ENCODE data around the gene C8A.

Gene C8A

GRCh38 chr1:56837244-56837939 is 17.2 kb upstream of the C8A start:
- DNase-seq (ENCODE audit: low spot score): no peak

- DNase-seq (ENCODE audit: low spot score): no peak
Observed at GRCh38 chr1:56838759-56839158, 15.8 kb upstream of the C8A start.

GRCh38 chr1:56843544-56843943 is 11.1 kb upstream of the C8A start:
- no peak for DNase-seq (ENCODE audit: low spot score)

GRCh38 chr1:56844545-56845136 is 10.0 kb upstream of the C8A start:
- no peak for DNase-seq (ENCODE audit: low spot score)

- no peak for DNase-seq (ENCODE audit: low spot score)
Observed at GRCh38 chr1:56845343-56845742, 9.3 kb upstream of the C8A start.

GRCh38 chr1:56849750-56850149 is 4.8 kb upstream of the C8A start:
- no peak for DNase-seq (ENCODE audit: low spot score)

- DNase-seq (ENCODE audit: low spot score): no peak
Observed at GRCh38 chr1:56850411-56850810, 4.2 kb upstream of the C8A start.

- no peak for DNase-seq (ENCODE audit: low spot score)
Observed at GRCh38 chr1:56850922-56851321, 3.7 kb upstream of the C8A start.

- DNase-seq (ENCODE audit: low spot score): no peak
Observed at GRCh38 chr1:56852476-56852875, 2.1 kb upstream of the C8A start.

GRCh38 chr1:56855190-56855589 is 593 bp downstream of the C8A start:
- no peak for DNase-seq (ENCODE audit: low spot score)

GRCh38 chr1:56856186-56856585 is 1.6 kb downstream of the C8A start:
- no peak for DNase-seq (ENCODE audit: low spot score)

GRCh38 chr1:56859287-56859686 is 4.7 kb downstream of the C8A start:
- no peak for DNase-seq (ENCODE audit: low spot score)

- no peak for DNase-seq (ENCODE audit: low spot score)
Observed at GRCh38 chr1:56863265-56863992, 8.8 kb downstream of the C8A start.

- DNase-seq (ENCODE audit: low spot score): no peak
Observed at GRCh38 chr1:56864430-56864829, 9.8 kb downstream of the C8A start.

GRCh38 chr1:56866656-56867055 is 12.1 kb downstream of the C8A start:
- DNase-seq (ENCODE audit: low spot score): peak; percentile 73

GRCh38 chr1:56867491-56867890 is 12.9 kb downstream of the C8A start:
- DNase-seq (ENCODE audit: low spot score): no peak

GRCh38 chr1:56868761-56869160 is 14.2 kb downstream of the C8A start:
- DNase-seq (ENCODE audit: low spot score): peak; percentile 28

GRCh38 chr1:56872597-56872996 is 18.0 kb downstream of the C8A start:
- DNase-seq (ENCODE audit: low spot score): peak; percentile 19

- no peak for DNase-seq (ENCODE audit: low spot score)
Observed at GRCh38 chr1:56873213-56873612, 18.6 kb downstream of the C8A start.

GRCh38 chr1:56874689-56875088 is 20.1 kb downstream of the C8A start:
- DNase-seq (ENCODE audit: low spot score): no peak

- DNase-seq (ENCODE audit: low spot score): peak; percentile 7
Observed at GRCh38 chr1:56877973-56878372, 23.4 kb downstream of the C8A start.

- DNase-seq (ENCODE audit: low spot score): no peak
Observed at GRCh38 chr1:56880774-56881173, 26.2 kb downstream of the C8A start.

- no peak for DNase-seq (ENCODE audit: low spot score)
Observed at GRCh38 chr1:56881417-56881816, 26.8 kb downstream of the C8A start.

Measured in GM03348 (cell line).